GM21381 (cell line): Measurements from ENCODE around the gene ASCL5.

Experiments used
- ATAC-seq: cut with Tn5 transposase; IDR thresholded peaks from one replicate; pipeline ENCODE4 v1.9.1; 2021; ENCODE audit warnings: mild to moderate bottlenecking, moderate library complexity; ENCODE audit not compliant: unreplicated experiment

The ASCL5 gene

GRCh38 chr1:201137024-201137392 lies 10.0 kb upstream of the ASCL5 start:
- ATAC-seq, result no peak

DNA sequence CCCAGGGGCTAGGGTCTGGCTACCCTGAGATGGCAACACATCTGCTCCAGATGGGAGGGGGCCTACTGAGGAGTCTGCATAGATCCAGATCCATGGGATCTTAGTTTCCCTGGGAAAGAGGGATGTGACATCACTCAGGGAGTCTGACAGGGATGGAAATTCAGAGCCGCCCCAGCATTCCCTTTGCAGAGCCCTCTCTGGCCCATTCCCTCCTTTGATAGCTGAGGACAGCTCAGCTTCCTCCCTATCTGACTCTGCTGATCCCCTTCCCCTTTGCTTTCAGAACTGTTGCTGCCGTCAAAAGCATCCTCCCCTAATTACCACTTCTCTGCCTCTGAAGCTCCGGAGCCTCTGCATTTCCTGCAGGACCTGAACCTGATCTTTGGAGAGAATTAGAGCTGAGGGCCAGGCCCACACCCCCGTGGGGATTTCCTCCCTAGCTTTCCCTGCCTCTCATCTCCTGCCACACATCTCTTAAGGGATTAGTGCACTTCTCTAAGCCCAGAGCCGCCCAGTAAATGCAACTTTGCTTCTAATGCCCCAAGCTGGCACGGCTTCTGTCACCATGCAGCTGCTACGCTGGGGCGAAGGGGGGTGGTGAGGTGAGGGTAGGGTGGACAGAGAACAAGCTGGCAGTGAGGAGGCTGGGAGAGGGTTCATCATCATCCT lies 9.5 kb upstream of the ASCL5 start:
- ATAC-seq, result no peak

GRCh38 chr1:201134405-201134804 lies 7.4 kb upstream of the ASCL5 start:
- ATAC-seq, result no peak

- ATAC-seq, result no peak
Measured at GRCh38 chr1:201131398-201131797, 4.4 kb upstream of the ASCL5 start.

- ATAC-seq, result no peak
Measured at GRCh38 chr1:201128962-201129361, 2.0 kb upstream of the ASCL5 start.

DNA sequence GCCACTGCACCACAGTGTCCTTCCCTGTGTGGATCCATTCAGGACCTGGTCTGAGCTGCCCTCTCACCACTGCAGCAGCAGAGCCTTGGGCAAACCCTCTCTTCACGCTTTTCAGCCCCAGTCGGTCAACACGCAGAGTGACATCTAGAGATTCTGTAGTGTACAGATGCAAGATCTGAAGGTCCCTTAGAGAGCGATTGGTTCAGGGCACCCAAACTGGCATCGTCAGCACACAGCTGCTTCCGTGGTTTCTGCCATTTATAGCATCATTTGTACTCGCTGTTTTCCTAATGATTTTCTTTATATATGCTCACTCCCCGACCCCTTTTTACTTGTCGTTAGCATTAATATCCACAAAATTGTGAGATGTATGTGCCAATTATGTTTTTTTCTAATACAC lies 1.5 kb upstream of the ASCL5 start:
- ATAC-seq, result no peak

DNA sequence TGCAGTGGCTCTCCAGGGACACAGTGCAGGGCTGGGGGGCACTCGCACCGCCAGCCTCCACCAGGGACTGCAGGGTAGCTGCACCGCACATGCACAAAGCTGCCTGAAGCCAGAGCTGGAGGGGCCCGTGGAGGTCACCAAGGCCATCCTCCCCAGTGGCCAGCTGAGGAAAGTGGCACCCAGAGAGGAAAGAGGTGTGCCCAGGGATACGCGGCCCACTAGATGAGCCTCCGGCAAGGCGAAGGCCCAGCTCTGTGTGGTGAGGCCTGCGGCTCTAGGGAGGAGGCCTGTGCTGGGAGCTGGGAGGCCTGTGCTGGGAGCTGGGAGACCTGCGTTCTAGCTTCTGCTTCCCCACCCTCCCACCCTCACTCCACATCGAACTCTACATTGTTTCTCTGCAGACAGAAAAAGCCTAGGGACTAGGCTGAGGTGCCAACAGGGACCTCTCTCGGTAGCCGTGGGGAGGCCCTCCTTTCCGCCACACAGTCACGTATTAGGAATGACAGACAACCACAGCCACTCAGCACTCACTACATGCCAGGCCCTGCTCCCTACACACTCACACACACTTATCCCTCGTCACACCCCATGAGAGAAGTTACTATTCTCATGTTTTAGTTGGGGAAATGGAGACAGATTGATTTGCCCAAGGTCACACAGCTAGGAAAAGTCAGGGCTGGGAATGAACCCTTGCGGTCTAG lies 921 bp upstream of the ASCL5 start:
- no peak for ATAC-seq

GRCh38 chr1:201126463-201126831 lies 537 bp downstream of the ASCL5 start:
- ATAC-seq, result no peak

DNA sequence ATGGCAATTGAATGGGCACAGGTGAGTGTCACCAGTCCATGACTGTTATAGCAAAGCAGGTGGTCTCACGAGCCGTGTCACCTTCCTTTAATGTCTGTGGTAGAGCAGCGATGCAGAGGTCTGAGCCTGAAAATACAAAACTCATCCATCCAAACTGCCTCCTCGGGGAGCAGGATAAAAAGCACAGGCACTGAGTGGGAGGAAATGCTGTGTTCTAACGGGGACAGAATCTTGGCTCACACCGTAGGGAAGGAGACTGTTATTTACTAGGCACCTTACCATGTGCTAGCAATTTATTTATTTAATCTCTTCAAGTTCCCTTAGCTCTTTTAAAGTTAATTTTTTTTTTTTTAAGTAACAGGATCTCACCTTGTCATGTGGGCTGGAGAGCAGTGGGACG lies 1.2 kb downstream of the ASCL5 start:
- no peak for ATAC-seq

- no peak for ATAC-seq
Measured at GRCh38 chr1:201125019-201125418, 2.0 kb downstream of the ASCL5 start.

DNA sequence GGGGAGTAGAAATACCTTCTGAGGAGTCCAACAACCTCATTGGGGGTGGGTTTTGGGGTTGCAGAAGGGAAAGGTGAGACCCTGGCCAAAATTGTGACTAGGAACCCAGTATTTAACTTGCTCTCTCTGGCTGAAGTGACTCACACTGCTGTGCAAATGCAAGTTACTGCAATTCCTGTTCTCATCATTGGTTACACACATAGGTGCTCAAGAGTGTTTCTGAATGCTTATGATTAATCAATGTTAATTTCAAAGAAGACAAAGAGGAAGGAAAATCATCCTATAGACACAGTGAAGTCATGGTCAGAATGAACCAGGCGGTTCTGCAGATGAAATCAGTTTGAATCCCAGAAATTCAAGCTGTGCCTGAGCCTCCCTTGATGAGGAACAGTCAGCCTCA lies 3.1 kb downstream of the ASCL5 start:
- no peak for ATAC-seq

DNA sequence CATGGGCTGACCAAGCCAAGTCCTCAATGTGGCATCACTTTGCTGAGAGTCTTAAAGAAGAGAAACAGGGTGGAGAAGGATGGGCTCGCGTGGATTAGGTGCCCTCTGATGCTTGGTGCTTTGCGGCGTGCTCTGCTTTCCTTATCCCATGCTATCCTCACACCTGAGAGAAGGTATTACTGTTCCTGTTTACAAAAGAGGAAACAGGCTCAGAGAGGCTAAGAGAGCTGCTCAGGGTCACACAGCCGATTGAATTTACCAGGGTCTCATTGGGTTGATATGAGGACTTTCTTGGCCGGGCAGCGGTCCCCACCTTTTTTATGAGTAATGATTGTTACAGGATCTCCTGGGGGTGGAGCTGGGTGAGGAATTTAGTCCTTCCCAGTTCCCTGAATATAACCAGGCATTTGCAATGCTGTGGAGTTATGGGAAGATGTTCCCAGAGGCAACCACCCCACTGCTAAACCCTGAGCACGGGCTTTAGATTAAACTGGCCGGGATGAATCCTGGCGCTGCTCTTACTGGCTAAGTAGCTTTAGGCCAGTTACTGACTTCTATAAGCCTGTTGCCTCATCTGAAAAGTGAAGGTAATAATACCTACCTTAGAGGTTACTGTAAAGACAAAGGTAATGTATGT lies 4.5 kb downstream of the ASCL5 start:
- no peak for ATAC-seq

GRCh38 chr1:201119206-201120197 lies 7.5 kb downstream of the ASCL5 start:
- no peak for ATAC-seq

DNA sequence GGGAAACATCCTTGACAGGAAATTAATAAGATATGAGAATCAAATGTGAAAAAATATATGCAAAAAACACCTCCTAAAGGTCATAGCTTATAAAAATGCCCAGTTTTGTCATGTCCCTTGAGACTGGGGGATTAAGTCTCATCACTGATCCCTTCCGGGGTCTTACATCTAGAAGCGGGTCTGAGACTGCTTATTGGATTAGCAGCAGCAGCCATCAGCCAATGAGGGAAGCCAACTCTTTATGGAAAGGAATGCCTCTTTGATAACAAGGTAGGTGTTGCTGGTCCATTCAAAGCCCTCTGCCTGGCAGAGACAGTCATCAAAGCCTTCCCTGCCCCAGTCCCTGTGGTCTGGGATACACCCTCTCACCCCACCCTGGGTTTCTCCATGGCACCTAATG lies 10.9 kb downstream of the ASCL5 start:
- ATAC-seq, result no peak

- no peak for ATAC-seq
Measured at GRCh38 chr1:201115390-201115937, 11.5 kb downstream of the ASCL5 start.

DNA sequence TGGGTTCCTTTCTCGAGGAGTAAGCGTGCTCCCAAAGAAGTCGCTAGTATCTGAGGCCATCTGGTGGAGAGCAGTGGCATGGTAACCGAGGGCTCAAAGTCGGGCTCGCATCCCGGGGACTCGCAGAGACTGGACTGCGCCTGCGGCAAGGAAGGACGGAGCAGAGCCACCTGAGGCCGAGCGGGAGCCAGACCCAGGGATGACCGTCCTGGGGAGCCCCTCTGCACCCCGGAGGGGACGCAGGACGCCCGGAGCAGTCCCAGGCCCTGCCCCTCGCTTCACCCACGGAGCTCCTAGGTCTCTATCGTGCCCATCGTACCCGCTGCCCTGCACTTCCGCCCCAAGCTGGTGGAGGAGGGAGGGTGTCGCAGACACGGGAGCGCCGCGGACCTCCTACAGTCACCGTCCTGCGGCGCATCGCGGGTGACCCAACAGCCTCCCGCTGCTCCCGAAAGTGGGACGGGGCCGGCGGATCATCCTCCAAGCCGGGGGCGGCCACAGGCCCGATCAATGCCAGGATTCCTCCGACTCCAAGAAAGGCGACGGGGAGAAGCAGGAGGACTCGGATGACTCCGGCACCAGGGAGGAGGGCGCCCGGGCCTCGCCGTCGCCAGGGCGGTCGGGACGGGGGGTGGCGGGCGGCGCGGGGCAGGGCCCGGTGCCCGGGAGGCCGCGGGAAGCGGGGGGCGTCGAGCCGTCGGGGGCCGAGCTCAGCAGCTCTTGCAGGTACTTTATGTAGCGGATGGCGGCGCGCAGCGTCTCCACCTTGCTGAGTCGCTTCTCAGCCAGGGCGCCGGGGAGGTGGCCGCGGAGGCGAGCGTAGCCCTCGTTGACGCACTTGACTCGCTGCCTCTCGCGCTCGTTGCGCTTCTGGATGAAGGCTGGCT lies 12.5 kb downstream of the ASCL5 start:
- peak; percentile 91 for ATAC-seq

GRCh38 chr1:201113451-201114244 lies 13.3 kb downstream of the ASCL5 start:
- ATAC-seq, result no peak

GRCh38 chr1:201112926-201113325 lies 14.1 kb downstream of the ASCL5 start:
- no peak for ATAC-seq

GRCh38 chr1:201112173-201112731 lies 14.7 kb downstream of the ASCL5 start, which contains the start of gene CACNA1S:
Gene CACNA1S (minus strand): TSS chr1:201112426. CDS start chr1:201112339, 87 bp downstream.
- no peak for ATAC-seq
